Caco-2 (cell line): ENCODE results near the gene DTWD2. TPM values are rescaled to one million over a fixed set of nuclear protein-coding genes. Genes with fewer than 3 reads are reported as not detected.

ENCODE experiments used
- BruUV-seq: library from RNA; stranded (reverse); fragments of 400-500 nt; replicated peaks from 2 replicates; lab custom pipeline; 2021; lab: Mats Ljungman, UMichigan
- CTCF ChIA-PET: fragments of 300-600 bp; sonication (Branson Sonifier 250); formaldehyde crosslinking; loops from one replicate; lab custom pipeline; 2022; ENCODE audit warnings: antibody characterized with exemption; lab: Charles Lee
- POLR2A ChIA-PET: fragments of 300-600 bp; sonication (Branson Sonifier 250); formaldehyde crosslinking; loops from one replicate; lab custom pipeline; 2022; ENCODE audit warnings: antibody characterized with exemption; lab: Charles Lee
- DNase-seq, 2 experiments: peaks; one replicate each; pipeline versions ENCODE4 v3.0.0 to v3.0.0-alpha.2; 2020 to 2022
- H3K27me3 ChIP-seq: replicated peaks from 2 replicates; pipeline ENCODE4 v1.6.0; 2011; ENCODE audit warnings: low read length; ENCODE audit not compliant: control insufficient read depth, insufficient read depth
- H3K36me3 ChIP-seq: 2 replicates; pipeline ENCODE4 v1.5.1; 2011; ENCODE audit warnings: low read length; ENCODE audit not compliant: control insufficient read depth, insufficient read depth
- H3K4me1 ChIP-seq: fragments of 250-450 bp; sonication (Bioruptor Pico); 2 replicates; pipeline ENCODE4 v1.5.1; 2020; ENCODE audit warnings: mild to moderate bottlenecking
- H3K4me3 ChIP-seq: 2 replicates; pipeline ENCODE4 v1.5.1; 2011; ENCODE audit warnings: low read depth, mild to moderate bottlenecking, control low read depth, low read length
- H3K9me3 ChIP-seq: fragments of 250-450 bp; sonication (Bioruptor Pico); 2 replicates; pipeline ENCODE4 v1.5.1; 2020; ENCODE audit warnings: mild to moderate bottlenecking, moderate library complexity
- H3K27ac Mint-ChIP-seq: one replicate; pipeline ENCODE4 v1.8.0; 2022; ENCODE audit warnings: mixed read lengths; ENCODE audit not compliant: unreplicated experiment
- H3K27me3 Mint-ChIP-seq: one replicate; pipeline ENCODE4 v1.8.0; 2022; ENCODE audit warnings: mixed read lengths; ENCODE audit not compliant: insufficient read depth, unreplicated experiment
- H3K36me3 Mint-ChIP-seq: one replicate; pipeline ENCODE4 v1.8.0; 2022; ENCODE audit warnings: mild to moderate bottlenecking, mixed read lengths; ENCODE audit not compliant: insufficient read depth, unreplicated experiment
- H3K4me1 Mint-ChIP-seq: one replicate; pipeline ENCODE4 v1.8.0; 2022; ENCODE audit warnings: low read depth, mixed read lengths; ENCODE audit not compliant: unreplicated experiment
- H3K4me3 Mint-ChIP-seq: one replicate; pipeline ENCODE4 v1.8.0; 2022; ENCODE audit warnings: mild to moderate bottlenecking, moderate library complexity, mixed read lengths; ENCODE audit not compliant: unreplicated experiment
- H3K9me3 Mint-ChIP-seq: one replicate; pipeline ENCODE4 v1.8.0; 2022; ENCODE audit warnings: mixed read lengths; ENCODE audit not compliant: unreplicated experiment
- CTCF ChIP-seq, 2 experiments: fragments of 200-600 bp in 1 of 2; IDR thresholded peaks; 1 replicate in 1 of 2; 2 replicates in 1 of 2; pipeline versions ENCODE4 v1.5.1 to v1.8.0; 2011 to 2022; ENCODE audit warnings: antibody characterized with exemption in 1 of 2, control low read depth in 1 of 2, inconsistent platforms in 1 of 2, low read depth in 1 of 2, low read length in 1 of 2, mild to moderate bottlenecking in 1 of 2, moderate library complexity in 1 of 2; ENCODE audit not compliant: insufficient read depth in 1 of 2, severe bottlenecking in 1 of 2, unreplicated experiment in 1 of 2
- intact Hi-C: fragments of 100-400 bp; cut with micrococcal nuclease; formaldehyde crosslinking; loops from one replicate; pipeline ENCODE4 v1.10.0; 2022; ENCODE audit not compliant: unreplicated experiment
- total RNA-seq: library from RNA; stranded (reverse); gene quantifications from 2 replicates; pipeline ENCODE4 v1.2.3, GENCODE V29; 2022

The DTWD2 gene
- total RNA-seq, 1 experiment from 2014 or later: 5.6 TPM

DNA sequence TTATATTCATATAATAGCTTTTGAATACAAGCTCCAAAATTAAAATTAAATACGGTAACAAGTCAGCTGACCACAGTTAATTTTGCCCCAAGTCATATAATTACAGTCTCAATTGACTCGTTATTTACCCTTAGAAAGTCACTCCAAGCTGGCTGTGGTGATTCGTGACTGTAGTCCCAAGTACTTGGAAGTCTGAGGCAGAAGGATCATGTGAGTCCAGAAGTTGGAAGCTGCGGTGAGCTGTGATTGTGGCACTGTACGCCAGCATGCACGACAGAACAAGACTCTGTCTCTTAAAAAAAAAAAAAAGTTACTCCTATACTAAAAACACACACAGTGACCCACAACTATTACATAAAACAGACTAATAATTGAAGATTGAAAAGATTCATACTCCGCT lies 31.6 kb upstream of the DTWD2 start:
- no peak for DNase-seq
- no peaks in the 10 kb centered on the region for H3K4me1 ChIP-seq
- intact Hi-C loops: no loop called here
- no peaks in the 10 kb centered on the region for H3K9me3 ChIP-seq
- Mint-ChIP-seq H3K27me3 (no peaks in the 10 kb centered on the region), H3K4me3 (no peak overlapping the region), H3K27ac (no peak overlapping the region), H3K36me3 (no peaks in the 10 kb centered on the region), H3K9me3 (no peaks in the 10 kb centered on the region), H3K4me1 (peaks cover 7% of the 10 kb centered on the region)
- no peak for TF ChIP-seq CTCF (IDR thresholded peaks at IDR 0.05; ENCODE audit: insufficient read depth in 1 of 2, low read depth in 1 of 2, low read length in 1 of 2, severe bottlenecking in 1 of 2, unreplicated experiment in 1 of 2)
- no TSS peak for BruUV-seq
- ChIA-PET POLR2A (no interaction called here), CTCF (no interaction called here)
- no peak overlapping the region for H3K4me3 ChIP-seq
- no peaks in the 10 kb centered on the region for H3K36me3 ChIP-seq
- no peaks in the 10 kb centered on the region for H3K27me3 ChIP-seq

DNA sequence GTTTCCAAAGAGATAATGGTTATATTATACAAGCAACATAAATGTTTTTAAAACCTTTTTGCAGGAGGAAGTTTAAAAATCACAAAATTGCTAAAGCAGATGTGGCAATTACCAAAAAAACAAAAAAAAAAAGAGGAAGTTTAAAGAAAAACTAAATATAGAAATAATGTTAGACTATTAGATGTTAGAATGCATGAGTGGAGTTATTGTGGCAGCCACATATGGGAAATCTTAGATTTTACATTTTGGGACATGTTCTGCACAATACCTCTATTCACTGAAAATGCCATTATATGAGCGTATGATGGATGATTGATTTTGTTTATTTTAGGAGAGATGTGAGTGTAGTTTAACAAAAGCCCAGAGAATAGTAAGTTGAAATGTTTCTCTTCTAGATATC lies 31.2 kb upstream of the DTWD2 start:
- Histone ChIP-seq H3K27me3 (no peaks in the 10 kb centered on the region), H3K9me3 (no peaks in the 10 kb centered on the region), H3K4me1 (no peaks in the 10 kb centered on the region), H3K36me3 (no peaks in the 10 kb centered on the region), H3K4me3 (no peak overlapping the region)
- CTCF ChIA-PET: interaction anchor here (0.6 kb wide), 1 partner anchor 47 kb away, joined by 3 read pairs; no protein-coding TSS in a partner anchor
- Mint-ChIP-seq H3K27ac (no peak overlapping the region), H3K36me3 (no peaks in the 10 kb centered on the region), H3K4me1 (peaks cover 7% of the 10 kb centered on the region), H3K9me3 (no peaks in the 10 kb centered on the region), H3K4me3 (no peak overlapping the region), H3K27me3 (no peaks in the 10 kb centered on the region)
- BruUV-seq: no TSS peak
- DNase-seq: no peak
- intact Hi-C loops: no loop called here
- TF ChIP-seq CTCF (IDR thresholded peaks at IDR 0.05; ENCODE audit: insufficient read depth in 1 of 2, low read depth in 1 of 2, low read length in 1 of 2, severe bottlenecking in 1 of 2, unreplicated experiment in 1 of 2): no peak
- POLR2A ChIA-PET: no interaction called here

GRCh38 chr5:119017994-119018393 lies 29.6 kb upstream of the DTWD2 start:
- peaks cover 7% of the 10 kb centered on the region for H3K4me1 Mint-ChIP-seq
- no peak overlapping the region for H3K27ac Mint-ChIP-seq
- Histone ChIP-seq H3K4me1 (no peaks in the 10 kb centered on the region), H3K9me3 (no peaks in the 10 kb centered on the region), H3K27me3 (no peaks in the 10 kb centered on the region), H3K36me3 (no peaks in the 10 kb centered on the region), H3K4me3 (no peak overlapping the region)
- CTCF ChIA-PET: no interaction called here
- no peaks in the 10 kb centered on the region for H3K27me3 Mint-ChIP-seq
- H3K4me3 Mint-ChIP-seq: no peak overlapping the region
- H3K9me3 Mint-ChIP-seq: no peaks in the 10 kb centered on the region
- POLR2A ChIA-PET: no interaction called here
- no peak for TF ChIP-seq CTCF (IDR thresholded peaks at IDR 0.05; ENCODE audit: insufficient read depth in 1 of 2, low read depth in 1 of 2, low read length in 1 of 2, severe bottlenecking in 1 of 2, unreplicated experiment in 1 of 2)
- intact Hi-C loops: no loop called here
- no peaks in the 10 kb centered on the region for H3K36me3 Mint-ChIP-seq
- no peak for DNase-seq
- no TSS peak for BruUV-seq
